Naive thymus-derived CD8-positive, alpha-beta T cell (primary cell): ENCODE measurements around the gene IFIT2. TPM values are rescaled to one million over a fixed set of nuclear protein-coding genes. Genes with fewer than 3 reads are reported as not detected.
A peak's percentile ranks its signal among the peaks of the same experiment; 100 is the strongest.

Source experiments
- ATAC-seq, 2 donors: fragments of 150-1000 bp; cut with Tn5 transposase in 1 of 2; sonication (Bioruptor Pico), chemical (Tn5 transposase) in 1 of 2; 1 replicate in 1 of 2; 2 replicates in 1 of 2; pipeline ENCODE4 v1.10.0; 2021; ENCODE audit warnings: mild to moderate bottlenecking in 2 of 2, moderate library complexity in 2 of 2
- POLR2A ChIA-PET: fragments of 350-600 bp; sonication (Branson Sonifier 250); formaldehyde crosslinking; loops from one replicate; lab custom pipeline; 2021; ENCODE audit warnings: antibody characterized with exemption; lab: Charles Lee
- DNase-seq, 10 donors: peaks; one replicate each; pipeline versions ENCODE4 v3.0.0 to v3.0.0-alpha.2; 2020 to 2022
- H3K27ac Mint-ChIP-seq, 10 donors: one replicate each; pipeline ENCODE4 v1.8.0; 2020 to 2022; ENCODE audit warnings: mild to moderate bottlenecking in 10 of 10, mixed read lengths in 10 of 10, moderate library complexity in 4 of 10, inconsistent platforms in 1 of 10
- H3K27me3 Mint-ChIP-seq, 5 donors: one replicate each; pipeline ENCODE4 v1.8.0; 2021 to 2022; ENCODE audit warnings: mixed read lengths in 5 of 5
- H3K36me3 Mint-ChIP-seq, 3 donors: one replicate each; pipeline ENCODE4 v1.8.0; 2020 to 2022; ENCODE audit warnings: mixed read lengths in 3 of 3, mild to moderate bottlenecking in 2 of 3, inconsistent platforms in 1 of 3
- H3K4me1 Mint-ChIP-seq, 4 donors: one replicate each; pipeline ENCODE4 v1.8.0; 2021 to 2022; ENCODE audit warnings: mixed read lengths in 4 of 4
- H3K4me3 Mint-ChIP-seq, 10 donors: one replicate each; pipeline ENCODE4 v1.8.0; 2020 to 2022; ENCODE audit warnings: mild to moderate bottlenecking in 10 of 10, mixed read lengths in 10 of 10, moderate library complexity in 6 of 10, inconsistent platforms in 1 of 10
- H3K9me3 Mint-ChIP-seq, 9 donors: one replicate each; pipeline ENCODE4 v1.8.0; 2020 to 2022; ENCODE audit warnings: mixed read lengths in 9 of 9, mild to moderate bottlenecking in 3 of 9, inconsistent platforms in 1 of 9, moderate library complexity in 1 of 9
- polyA plus RNA-seq, 3 donors: library from polyadenylated mRNA; unstranded; fragments of 300-500 nt; fragmentation: Illumina TruSeq; gene quantifications; one replicate each; pipeline ENCODE4 v1.2.3, GENCODE V29; 2021
- total RNA-seq, 8 experiments: library from RNA in 2 of 8; stranded (reverse) in 2 of 8; gene quantifications; one replicate each; pipeline ENCODE4 v1.2.3 and lab custom pipeline; 2021 to 2026

Gene IFIT2
- total and polyA plus RNA-seq, 5 experiments from 2014 or later, result 3.7 to 7.0 (median 5.7) TPM

- POLR2A ChIA-PET, result interaction anchor here (1.1 to 1.2 kb wide), 2 partner anchors 90 to 115 kb away, joined by 3 read pairs; no protein-coding TSS in a partner anchor
- peaks cover 36 to 54% (median 36%) of the 10 kb centered on the region in 3 donors for H3K36me3 Mint-ChIP-seq
- peaks cover 19 to 50% (median 33%) of the 10 kb centered on the region in 4 donors for H3K4me1 Mint-ChIP-seq
- H3K9me3 Mint-ChIP-seq, result peaks cover 8 to 56% (median 26%) of the 10 kb centered on the region in 9 donors
- H3K27me3 Mint-ChIP-seq, result no peaks in the 10 kb centered on the region
- no peak for ATAC-seq
- DNase-seq, result no peak
- peak overlapping the region in 7 of 10 donors; percentile 5 to 99 (median 97) for H3K27ac Mint-ChIP-seq
- H3K4me3 Mint-ChIP-seq, result peak overlapping the region; percentile 88 to 97 (median 94)
These were observed 1.3 kb downstream of the IFIT2 start for GRCh38 chr10:89303161-89303560.

GRCh38 chr10:89304026-89304425 lies 2.2 kb downstream of the IFIT2 start:
- Mint-ChIP-seq H3K27ac (peak overlapping the region in 4 of 10 donors; percentile 15 to 95 (median 50)), H3K9me3 (peaks cover 6 to 56% (median 29%) of the 10 kb centered on the region in 9 donors), H3K36me3 (peaks cover 36 to 59% (median 41%) of the 10 kb centered on the region in 3 donors), H3K4me1 (peaks cover 19 to 47% (median 33%) of the 10 kb centered on the region in 4 donors), H3K4me3 (peak overlapping the region in 9 of 10 donors; percentile 25 to 96 (median 94)), H3K27me3 (no peaks in the 10 kb centered on the region)
- no peak for DNase-seq
- ATAC-seq, result no peak
- POLR2A ChIA-PET, result interaction anchor here (1.1 to 1.2 kb wide), 2 partner anchors 89 to 114 kb away, joined by 3 read pairs; no protein-coding TSS in a partner anchor

GRCh38 chr10:89304446-89304845 lies 2.6 kb downstream of the IFIT2 start:
- POLR2A ChIA-PET, result interaction anchor here (1.2 kb wide), 1 partner anchor 114 kb away, joined by 3 read pairs; no protein-coding TSS in a partner anchor
- ATAC-seq, result no peak
- peak overlapping the region in 4 of 10 donors; percentile 25 to 95 (median 66) for H3K4me3 Mint-ChIP-seq
- H3K9me3 Mint-ChIP-seq, result peaks cover 7 to 56% (median 30%) of the 10 kb centered on the region in 9 donors
- no peak for DNase-seq
- H3K27ac Mint-ChIP-seq, result peak overlapping the region in 1 of 10 donors; percentile 5
- H3K4me1 Mint-ChIP-seq, result peaks cover 19 to 47% (median 33%) of the 10 kb centered on the region in 4 donors
- H3K36me3 Mint-ChIP-seq, result peaks cover 36 to 60% (median 45%) of the 10 kb centered on the region in 3 donors
- no peaks in the 10 kb centered on the region for H3K27me3 Mint-ChIP-seq

GRCh38 chr10:89304925-89305324 lies 3.1 kb downstream of the IFIT2 start:
- no peaks in the 10 kb centered on the region for H3K27me3 Mint-ChIP-seq
- peaks cover 19 to 47% (median 33%) of the 10 kb centered on the region in 4 donors for H3K4me1 Mint-ChIP-seq
- peaks cover 8 to 57% (median 32%) of the 10 kb centered on the region in 9 donors for H3K9me3 Mint-ChIP-seq
- no peak for DNase-seq
- POLR2A ChIA-PET, result no interaction called here
- H3K27ac Mint-ChIP-seq, result no peak overlapping the region
- no peak overlapping the region for H3K4me3 Mint-ChIP-seq
- ATAC-seq, result no peak
- peaks cover 38 to 58% (median 46%) of the 10 kb centered on the region in 3 donors for H3K36me3 Mint-ChIP-seq

GRCh38 chr10:89305766-89306433 lies 4.1 kb downstream of the IFIT2 start:
- Mint-ChIP-seq H3K36me3 (peaks cover 38 to 58% (median 46%) of the 10 kb centered on the region in 3 donors), H3K27ac (no peak overlapping the region), H3K9me3 (peaks cover 8 to 60% (median 32%) of the 10 kb centered on the region in 9 donors), H3K4me1 (peaks cover 19 to 42% (median 29%) of the 10 kb centered on the region in 4 donors), H3K4me3 (no peak overlapping the region), H3K27me3 (no peaks in the 10 kb centered on the region)
- DNase-seq, result no peak
- no peak for ATAC-seq
- POLR2A ChIA-PET, result interaction anchor here (0.7 kb wide), 1 partner anchor 26 kb away, joined by 5 read pairs; no protein-coding TSS in a partner anchor

GRCh38 chr10:89306434-89307268 lies 4.8 kb downstream of the IFIT2 start:
- POLR2A ChIA-PET, result interaction anchor here (0.7 kb wide), 1 partner anchor 25 kb away, joined by 5 read pairs; no protein-coding TSS in a partner anchor
- no peak for DNase-seq

GRCh38 chr10:89307269-89307577 lies 5.4 kb downstream of the IFIT2 start:
- no peak overlapping the region for H3K4me3 Mint-ChIP-seq
- H3K27me3 Mint-ChIP-seq, result no peaks in the 10 kb centered on the region
- peaks cover 8 to 64% (median 32%) of the 10 kb centered on the region in 9 donors for H3K9me3 Mint-ChIP-seq
- no peak for ATAC-seq
- peaks cover 14 to 36% (median 21%) of the 10 kb centered on the region in 4 donors for H3K4me1 Mint-ChIP-seq
- DNase-seq, result no peak
- POLR2A ChIA-PET, result no interaction called here
- H3K36me3 Mint-ChIP-seq, result peaks cover 38 to 58% (median 46%) of the 10 kb centered on the region in 3 donors
- no peak overlapping the region for H3K27ac Mint-ChIP-seq

More at GRCh38 chr10:89306434-89307268, 4.8 kb downstream of the IFIT2 start:
- peaks cover 8 to 60% (median 32%) of the 10 kb centered on the region in 9 donors for H3K9me3 Mint-ChIP-seq
- peaks cover 38 to 58% (median 46%) of the 10 kb centered on the region in 3 donors for H3K36me3 Mint-ChIP-seq
- H3K27ac Mint-ChIP-seq, result no peak overlapping the region
- H3K27me3 Mint-ChIP-seq, result no peaks in the 10 kb centered on the region
- peaks cover 16 to 36% (median 24%) of the 10 kb centered on the region in 4 donors for H3K4me1 Mint-ChIP-seq
- ATAC-seq, result no peak
- H3K4me3 Mint-ChIP-seq, result no peak overlapping the region

GRCh38 chr10:89308266-89308665 lies 6.4 kb downstream of the IFIT2 start:
- POLR2A ChIA-PET, result no interaction called here
- Mint-ChIP-seq H3K27me3 (no peaks in the 10 kb centered on the region), H3K9me3 (peaks cover 8 to 64% (median 32%) of the 10 kb centered on the region in 9 donors), H3K4me3 (no peak overlapping the region), H3K27ac (no peak overlapping the region), H3K36me3 (peaks cover 38 to 58% (median 46%) of the 10 kb centered on the region in 3 donors), H3K4me1 (peaks cover 7 to 27% (median 12%) of the 10 kb centered on the region in 4 donors)
- DNase-seq (no peak), ATAC-seq (no peak)

GRCh38 chr10:89308736-89309135 lies 6.9 kb downstream of the IFIT2 start:
- POLR2A ChIA-PET, result no interaction called here
- ATAC-seq (no peak), DNase-seq (no peak)
- peaks cover 5 to 22% (median 7%) of the 10 kb centered on the region in 4 donors for H3K4me1 Mint-ChIP-seq
- no peak overlapping the region for H3K4me3 Mint-ChIP-seq
- H3K9me3 Mint-ChIP-seq, result peaks cover 8 to 64% (median 32%) of the 10 kb centered on the region in 9 donors
- H3K27me3 Mint-ChIP-seq, result no peaks in the 10 kb centered on the region
- H3K27ac Mint-ChIP-seq, result no peak overlapping the region
- H3K36me3 Mint-ChIP-seq, result peaks cover 38 to 56% (median 46%) of the 10 kb centered on the region in 3 donors

- Mint-ChIP-seq H3K4me3 (no peak overlapping the region), H3K27ac (no peak overlapping the region), H3K27me3 (no peaks in the 10 kb centered on the region), H3K4me1 (peaks cover 0 to 15% (median under 1%) of the 10 kb centered on the region in 4 donors), H3K36me3 (peaks cover 38 to 49% (median 44%) of the 10 kb centered on the region in 3 donors), H3K9me3 (peaks cover 8 to 57% (median 32%) of the 10 kb centered on the region in 9 donors)
- ATAC-seq, result no peak
- POLR2A ChIA-PET, result no interaction called here
- no peak for DNase-seq
These were observed 7.6 kb downstream of the IFIT2 start for GRCh38 chr10:89309156-89310055.

GRCh38 chr10:89310056-89310893 lies 8.4 kb downstream of the IFIT2 start:
- Mint-ChIP-seq H3K9me3 (peaks cover 8 to 48% (median 26%) of the 10 kb centered on the region in 9 donors), H3K36me3 (peaks cover 35 to 42% (median 38%) of the 10 kb centered on the region in 3 donors), H3K4me3 (no peak overlapping the region), H3K4me1 (peaks cover 0 to 10% (median 0%) of the 10 kb centered on the region in 4 donors), H3K27me3 (no peaks in the 10 kb centered on the region), H3K27ac (peak overlapping the region in 1 of 10 donors; percentile 76)
- ATAC-seq, result no peak
- no peak for DNase-seq
- POLR2A ChIA-PET, result no interaction called here
